ENCODE data around the gene SAPCD1. TPM values are rescaled to one million over a fixed set of nuclear protein-coding genes. Genes with fewer than 3 reads are reported as not detected.

SAPCD1 gene
- total and polyA plus RNA-seq, 10 of the 15 experiments (the other 5 are each of a cell fraction or from before 2014, with no cell fraction given): 1.6 to 13.0 (median 5.4) TPM

GRCh38 chr6:31727034-31727716 is 35.3 kb upstream of the SAPCD1 start (continued):
- 0 out of 2 replicates have a peak, but pooled peaks have one; percentile 36 for TF ChIP-seq PKNOX1 (IDR thresholded peaks at IDR 0.05)

- no peak for TF ChIP-seq IRF5 (IDR thresholded peaks at IDR 0.05; ENCODE audit: borderline replicate concordance)
- 0 out of 2 replicates have a peak, but pooled peaks have one; percentile 43 for TF ChIP-seq IRF4 (IDR thresholded peaks at IDR 0.05; ENCODE audit: low read depth, low read length)
- peak; percentile 40; the same call in 1 of the 2 replicates for TF ChIP-seq RUNX3 (IDR thresholded peaks at IDR 0.05; ENCODE audit: low read length)
- TF ChIP-seq SP1 (IDR thresholded peaks at IDR 0.05; ENCODE audit: low read depth, low read length): no peak
- TF ChIP-seq TCF12 (IDR thresholded peaks at IDR 0.05; ENCODE audit: low read depth, low read length): peak; percentile 78; the same call in 1 of the 2 replicates
- 0 out of 2 replicates have a peak, but pooled peaks have one; percentile 2 for TF ChIP-seq CREM (IDR thresholded peaks at IDR 0.05; ENCODE audit: low read depth)
- H3K4me2 ChIP-seq (ENCODE audit: control insufficient read depth, insufficient read depth): peak overlapping the region; percentile 98
- BruUV-seq (replicated peaks): no TSS peak
- RAD21 ChIA-PET (ENCODE audit: unreplicated experiment): interaction anchor here (1.4 to 3.6 kb wide), 4 partner anchors 10 to 105 kb away, joined by 5 to 44 read pairs (median 8); no protein-coding TSS in a partner anchor
- no peaks in the 10 kb centered on the region for H3K9me3 ChIP-seq (replicated peaks; ENCODE audit: control insufficient read depth, insufficient read depth, low read length)
- no peak overlapping the region for H3K9ac ChIP-seq (ENCODE audit: control insufficient read depth, insufficient read depth, low read length)
- H3K27me3 ChIP-seq (replicated peaks in 1 of 2; ENCODE audit: control insufficient read depth in 2 of 2, insufficient read depth in 2 of 2, low read length in 1 of 2): no peaks in the 10 kb centered on the region
- CTCF ChIA-PET: interaction anchor here (0.6 to 15.8 kb wide), 5 partner anchors 11 to 131 kb away, joined by 4 to 208 read pairs (median 5); partner anchors contain the start of gene MSH5
- peak overlapping the region; percentile 60 for H3K27ac ChIP-seq (ENCODE audit: control insufficient read depth, insufficient read depth)
- POLR2A ChIA-PET: interaction anchor here (1.0 to 2.8 kb wide), 6 partner anchors 8 to 103 kb away, joined by 3 to 30 read pairs (median 6); partner anchors contain the start of genes ABHD16A, CLIC1 and MSH5
- SMC1A ChIA-PET (ENCODE audit: uncharacterized antibody, unreplicated experiment): interaction anchor here (0.6 to 5.3 kb wide), 4 partner anchors 11 to 102 kb away, joined by 3 to 45 read pairs (median 6); partner anchors contain the start of genes ABHD16A, CLIC1 and MSH5
- peaks cover under 1% of the 10 kb centered on the region; the same call in 1 of the 2 replicates for H3K79me2 ChIP-seq (ENCODE audit: control insufficient read depth, insufficient read depth, low read length)
- no peak overlapping the region for H3K4me3 ChIP-seq
- DNase-seq (ENCODE audit: low read depth, low spot score): peak; percentile 43
- in situ Hi-C loops (cut with MboI) (no loop called here), intact Hi-C loops (cut with micrococcal nuclease; ENCODE audit: unreplicated experiment) (loop anchor here (2.0 kb wide), 2 partner anchors 41 to 99 kb away; partner anchors contain the start of gene HSPA1B)
- ATAC-seq: no peak
- no peak overlapping the region for H2AFZ ChIP-seq (ENCODE audit: control insufficient read depth, low read depth, low read length)
- FAIRE-seq: no peak
- 65% methylated on average over 41 of the region's 41 CpGs for WGBS (ENCODE audit: insufficient coverage, insufficient replicate concordance, low lambda C conversion rate, missing lambda C conversion rate)
- H3K36me3 ChIP-seq (ENCODE audit: control insufficient read depth in 2 of 2, insufficient read depth in 2 of 2, low read length in 1 of 2): peaks cover 0 to 7% of the 10 kb centered on the region in 2 experiments; a peak in 3 of 4 replicates
- no peaks in the 10 kb centered on the region for H4K20me1 ChIP-seq (ENCODE audit: control insufficient read depth, insufficient read depth)
- H3K4me1 ChIP-seq (ENCODE audit: control insufficient read depth, insufficient read depth, low read length): peaks cover 24% of the 10 kb centered on the region
Observed at GRCh38 chr6:31727717-31728671, 34.5 kb upstream of the SAPCD1 start.

Data from GM12878 (cell line).